ENCODE results near the gene MYO15A. TPM values are rescaled to one million over a fixed set of nuclear protein-coding genes. Genes with fewer than 3 reads are reported as not detected.
A peak's percentile ranks its signal among the peaks of the same experiment; 100 is the strongest.

MYO15A gene
- total RNA-seq, 1 experiment from 2014 or later: 0.28 TPM

DNA sequence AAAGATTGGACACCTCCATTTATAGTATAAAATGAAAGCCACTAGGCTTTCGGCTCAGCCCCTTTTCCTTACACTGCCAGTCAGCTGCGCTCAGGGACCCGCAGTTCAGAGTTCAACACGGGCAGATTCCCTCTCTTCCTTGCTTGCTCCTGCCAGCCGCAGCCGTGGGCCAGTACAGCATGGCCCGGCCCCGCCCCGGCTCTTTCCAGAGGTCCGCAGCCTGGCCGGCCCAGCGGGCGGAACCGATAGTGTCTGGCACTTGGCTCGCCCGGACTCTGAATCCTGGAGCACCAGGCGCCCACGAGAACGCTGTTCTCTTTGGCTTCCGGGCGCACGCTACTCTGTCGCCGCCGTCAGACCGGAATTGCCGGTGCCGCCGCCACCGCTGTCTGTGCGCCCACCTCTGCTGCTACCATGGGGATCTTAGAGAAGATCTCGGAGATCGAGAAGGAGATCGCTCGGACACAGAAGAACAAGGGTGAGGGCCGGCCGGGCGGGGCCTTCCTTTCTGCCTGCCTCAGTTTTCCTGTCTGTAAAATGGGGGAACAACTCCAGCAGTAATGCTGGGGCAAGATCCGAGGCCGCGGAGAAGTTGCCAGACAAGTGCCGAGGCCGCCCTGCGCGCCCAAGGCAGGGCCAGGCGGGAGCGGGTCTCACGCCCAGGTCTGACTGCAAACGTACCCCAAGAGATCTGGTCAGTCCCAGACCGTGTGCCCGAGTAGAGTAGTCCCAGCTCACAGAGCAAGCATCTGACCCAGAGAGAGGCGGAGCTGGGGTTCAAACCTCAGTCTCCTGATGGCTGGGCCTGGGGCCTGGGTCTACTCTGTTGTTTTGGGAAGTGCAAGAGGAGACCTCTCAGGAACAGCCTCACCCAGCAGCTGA lies 20.7 kb upstream of the MYO15A start, which contains the start of gene DRG2:
Gene DRG2, plus strand, starts transcription at position 339 of the 882 bp plus-strand sequence. Its CDS starts 76 bp downstream, at position 415.
- CTCF ChIA-PET: no interaction called here
- peak; percentile 93 for DNase-seq (ENCODE audit: low spot score)
- BruUV-seq (replicated peaks): TSS peak; percentile 52
- Histone ChIP-seq H3K4me1 (ENCODE audit: insufficient read depth, low read length, poor library complexity, severe bottlenecking) (peaks cover 7% of the 10 kb centered on the region), H3K4me3 (ENCODE audit: low read depth, low read length, poor library complexity, severe bottlenecking) (peak within 1 kb of the TSS; percentile 71), H3K36me3 (ENCODE audit: insufficient read depth, low read length, poor library complexity, severe bottlenecking) (no peaks in the 10 kb centered on the region), H3K9me3 (ENCODE audit: low read depth, low read length, poor library complexity, severe bottlenecking) (no peaks in the 10 kb centered on the region), H3K27me3 (replicated peaks; ENCODE audit: insufficient read depth, low read depth, low read length, poor library complexity) (no peaks in the 10 kb centered on the region), H3K27ac (ENCODE audit: low read depth, low read length, poor library complexity, severe bottlenecking) (peak within 1 kb of the TSS; percentile 73)
- POLR2A ChIA-PET (ENCODE audit: low non-redundant PET): no interaction called here
- intact Hi-C loops (cut with micrococcal nuclease; ENCODE audit: unreplicated experiment): no loop called here
- TF ChIP-seq, protein P1, sequence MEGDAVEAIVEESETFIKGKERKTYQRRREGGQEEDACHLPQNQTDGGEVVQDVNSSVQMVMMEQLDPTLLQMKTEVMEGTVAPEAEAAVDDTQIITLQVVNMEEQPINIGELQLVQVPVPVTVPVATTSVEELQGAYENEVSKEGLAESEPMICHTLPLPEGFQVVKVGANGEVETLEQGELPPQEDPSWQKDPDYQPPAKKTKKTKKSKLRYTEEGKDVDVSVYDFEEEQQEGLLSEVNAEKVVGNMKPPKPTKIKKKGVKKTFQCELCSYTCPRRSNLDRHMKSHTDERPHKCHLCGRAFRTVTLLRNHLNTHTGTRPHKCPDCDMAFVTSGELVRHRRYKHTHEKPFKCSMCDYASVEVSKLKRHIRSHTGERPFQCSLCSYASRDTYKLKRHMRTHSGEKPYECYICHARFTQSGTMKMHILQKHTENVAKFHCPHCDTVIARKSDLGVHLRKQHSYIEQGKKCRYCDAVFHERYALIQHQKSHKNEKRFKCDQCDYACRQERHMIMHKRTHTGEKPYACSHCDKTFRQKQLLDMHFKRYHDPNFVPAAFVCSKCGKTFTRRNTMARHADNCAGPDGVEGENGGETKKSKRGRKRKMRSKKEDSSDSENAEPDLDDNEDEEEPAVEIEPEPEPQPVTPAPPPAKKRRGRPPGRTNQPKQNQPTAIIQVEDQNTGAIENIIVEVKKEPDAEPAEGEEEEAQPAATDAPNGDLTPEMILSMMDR (conservative IDR thresholded peaks at IDR 0.05; ENCODE audit: low read depth, low read length): 0 out of 2 replicates have a peak, but pooled peaks have one; percentile 15
- no peak for TF ChIP-seq EZH2 (IDR thresholded peaks at IDR 0.05; ENCODE audit: borderline replicate concordance, low read depth, low read length, poor library complexity, severe bottlenecking)

DNA sequence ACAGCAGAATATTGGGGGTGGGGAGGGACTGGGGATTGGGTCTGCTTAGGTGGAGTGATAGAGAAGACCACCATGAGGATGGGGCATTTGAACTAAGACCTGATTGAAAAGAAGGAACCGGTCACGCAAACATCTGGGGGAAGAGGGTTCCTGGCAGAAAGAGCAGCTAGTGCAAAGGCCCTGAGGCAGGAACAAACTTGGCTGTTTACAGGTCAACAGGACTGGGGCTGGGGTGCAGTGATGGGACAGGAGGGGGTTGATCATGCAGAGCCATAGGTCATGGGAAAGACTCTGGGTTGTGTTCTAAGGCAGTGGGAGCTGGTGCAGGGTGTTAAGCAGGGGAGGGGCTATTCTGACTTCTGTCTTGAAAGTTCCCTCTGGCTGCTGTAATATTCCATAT lies 18.9 kb upstream of the MYO15A start:
- H3K4me3 ChIP-seq (ENCODE audit: low read depth, low read length, poor library complexity, severe bottlenecking): no peak overlapping the region

DNA sequence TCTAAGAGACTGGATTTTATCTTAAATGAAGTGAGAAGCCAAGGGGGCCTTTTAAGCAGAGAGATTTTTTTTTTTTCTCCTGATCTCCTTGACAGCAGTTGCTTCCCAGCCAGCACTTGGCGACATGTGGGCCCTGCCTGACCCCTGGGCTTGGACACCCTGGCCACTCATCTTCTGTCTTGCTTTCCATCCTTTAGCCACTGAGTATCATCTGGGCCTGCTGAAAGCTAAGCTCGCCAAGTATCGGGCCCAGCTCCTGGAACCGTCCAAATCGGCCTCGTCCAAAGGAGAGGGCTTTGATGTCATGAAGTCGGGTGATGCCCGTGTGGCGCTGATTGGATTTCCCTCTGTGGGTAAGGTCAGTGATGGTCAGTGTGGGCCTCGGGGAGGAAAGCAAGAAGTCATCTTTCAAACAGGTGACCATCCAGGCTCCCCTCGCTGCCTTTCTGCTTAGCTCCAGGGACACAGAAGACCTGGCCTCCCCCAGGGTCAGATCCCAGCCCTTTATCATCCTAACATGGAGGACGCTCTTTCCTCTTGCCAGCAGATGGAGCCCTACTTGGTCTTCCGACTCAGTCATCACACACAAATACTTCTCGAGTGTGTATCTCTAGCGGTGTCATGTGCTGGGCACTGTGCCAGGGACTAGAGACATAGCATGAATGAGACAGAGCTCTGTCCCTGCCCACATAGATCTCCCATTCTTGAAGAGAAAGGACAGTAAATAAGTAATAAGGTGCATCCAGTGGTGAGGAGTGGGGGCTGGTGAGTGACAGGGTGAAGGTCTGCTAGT lies 14.7 kb upstream of the MYO15A start:
- Histone ChIP-seq H3K4me3 (ENCODE audit: low read depth, low read length, poor library complexity, severe bottlenecking) (no peak overlapping the region), H3K4me1 (ENCODE audit: insufficient read depth, low read length, poor library complexity, severe bottlenecking) (peaks cover under 1% of the 10 kb centered on the region), H3K27me3 (replicated peaks; ENCODE audit: insufficient read depth, low read depth, low read length, poor library complexity) (no peaks in the 10 kb centered on the region), H3K9me3 (ENCODE audit: low read depth, low read length, poor library complexity, severe bottlenecking) (no peaks in the 10 kb centered on the region), H3K27ac (ENCODE audit: low read depth, low read length, poor library complexity, severe bottlenecking) (no peak overlapping the region), H3K36me3 (ENCODE audit: insufficient read depth, low read length, poor library complexity, severe bottlenecking) (peaks cover 27% of the 10 kb centered on the region)
- ChIA-PET CTCF (no interaction called here), POLR2A (ENCODE audit: low non-redundant PET) (no interaction called here)
- DNase-seq (ENCODE audit: low spot score): peak; percentile 90
- intact Hi-C loops (cut with micrococcal nuclease; ENCODE audit: unreplicated experiment): no loop called here
- TF ChIP-seq, protein P1 (conservative IDR thresholded peaks at IDR 0.05; ENCODE audit: low read depth, low read length): peak; percentile 74
- no peak for TF ChIP-seq EZH2 (IDR thresholded peaks at IDR 0.05; ENCODE audit: borderline replicate concordance, low read depth, low read length, poor library complexity, severe bottlenecking)
- BruUV-seq (replicated peaks): no TSS peak

More for the DNA sequence above, 18.9 kb upstream of the MYO15A start:
- no TSS peak for BruUV-seq (replicated peaks)
- CTCF ChIA-PET: no interaction called here
- intact Hi-C loops (cut with micrococcal nuclease; ENCODE audit: unreplicated experiment): no loop called here
- POLR2A ChIA-PET (ENCODE audit: low non-redundant PET): no interaction called here
- Histone ChIP-seq H3K27me3 (replicated peaks; ENCODE audit: insufficient read depth, low read depth, low read length, poor library complexity) (no peaks in the 10 kb centered on the region), H3K9me3 (ENCODE audit: low read depth, low read length, poor library complexity, severe bottlenecking) (no peaks in the 10 kb centered on the region), H3K4me1 (ENCODE audit: insufficient read depth, low read length, poor library complexity, severe bottlenecking) (peaks cover 7% of the 10 kb centered on the region), H3K36me3 (ENCODE audit: insufficient read depth, low read length, poor library complexity, severe bottlenecking) (peaks cover 6% of the 10 kb centered on the region), H3K27ac (ENCODE audit: low read depth, low read length, poor library complexity, severe bottlenecking) (no peak overlapping the region)
- no peak for TF ChIP-seq EZH2 (IDR thresholded peaks at IDR 0.05; ENCODE audit: borderline replicate concordance, low read depth, low read length, poor library complexity, severe bottlenecking)
- TF ChIP-seq, protein P1 (conservative IDR thresholded peaks at IDR 0.05; ENCODE audit: low read depth, low read length): no peak
- no peak for DNase-seq (ENCODE audit: low spot score)
